PFSK-1 (cell line): ENCODE results near the gene SASH3.
A peak's percentile ranks its signal among the peaks of the same experiment; 100 is the strongest.

Experiments used
- FOXP2 ChIP-seq: optimal IDR thresholded peaks from 2 replicates; pipeline ENCODE3; 2011; ENCODE audit warnings: borderline replicate concordance, control low read depth, inconsistent platforms; ENCODE audit not compliant: insufficient read depth; ENCODE audit errors: extremely low read length, extremely low read depth
- POLR2AphosphoS5 ChIP-seq: IDR thresholded peaks from 2 replicates; pipeline ENCODE4 v1.6.1; 2012; ENCODE audit warnings: low read depth, mild to moderate bottlenecking, control low read depth, low read length, moderate library complexity
- REST ChIP-seq, 2 experiments: IDR thresholded peaks; 2 replicates each; pipeline versions ENCODE4 v1.6.1 to v1.8.0; 2011 to 2012; ENCODE audit warnings: low read depth in 2 of 2, low read length in 2 of 2, control low read depth in 1 of 2, inconsistent platforms in 1 of 2, mild to moderate bottlenecking in 1 of 2, moderate library complexity in 1 of 2; ENCODE audit not compliant: insufficient read depth in 1 of 2
- SIN3A ChIP-seq: IDR thresholded peaks from 2 replicates; pipeline ENCODE4 v1.6.1; 2012; ENCODE audit warnings: mild to moderate bottlenecking, low read length, moderate library complexity, borderline replicate concordance; ENCODE audit not compliant: insufficient read depth
- TAF1 ChIP-seq: IDR thresholded peaks from 2 replicates; pipeline ENCODE4 v1.6.1; 2012; ENCODE audit warnings: low read length, control low read depth, borderline replicate concordance; ENCODE audit not compliant: insufficient read depth

Gene SASH3

GRCh38 chrX:129750971-129751370, 28.8 kb upstream of the SASH3 start:
- TF ChIP-seq TAF1 (no peak), POLR2AphosphoS5 (no peak), REST (IDR thresholded peaks at IDR 0.05; ENCODE audit: insufficient read depth in 1 of 2, low read depth in 2 of 2, low read length in 2 of 2) (no peak), SIN3A (no peak), FOXP2 (no peak)

GRCh38 chrX:129754056-129755024, 25.4 kb upstream of the SASH3 start:
- TF ChIP-seq FOXP2 (no peak), SIN3A (no peak), REST (IDR thresholded peaks at IDR 0.05; ENCODE audit: insufficient read depth in 1 of 2, low read depth in 2 of 2, low read length in 2 of 2) (no peak), POLR2AphosphoS5 (no peak), TAF1 (no peak)

GRCh38 chrX:129755779-129756650, 23.7 kb upstream of the SASH3 start:
- no peak for TF ChIP-seq REST (IDR thresholded peaks at IDR 0.05; ENCODE audit: insufficient read depth in 1 of 2, low read depth in 2 of 2, low read length in 2 of 2)
- no peak for TF ChIP-seq TAF1
- TF ChIP-seq FOXP2: no peak
- TF ChIP-seq POLR2AphosphoS5: no peak
- no peak for TF ChIP-seq SIN3A

- peak; percentile 13 for TF ChIP-seq FOXP2
- TF ChIP-seq REST (IDR thresholded peaks at IDR 0.05; ENCODE audit: insufficient read depth in 1 of 2, low read depth in 2 of 2, low read length in 2 of 2): no peak
Observed at GRCh38 chrX:129759576-129760061, 20.1 kb upstream of the SASH3 start.
